GM10266 (cell line): ENCODE measurements around the gene PAIP2B.

Experiments
- DNase-seq: peaks from one replicate; pipeline ENCODE4 v3.0.0; 2012; ENCODE audit errors: extremely low spot score
- CTCF ChIP-seq: IDR thresholded peaks from 2 replicates; pipeline ENCODE4 v1.5.1; 2012; ENCODE audit warnings: mild to moderate bottlenecking, low read depth; ENCODE audit not compliant: control insufficient read depth, insufficient read depth; ENCODE audit errors: missing control alignments

Gene PAIP2B

DNA sequence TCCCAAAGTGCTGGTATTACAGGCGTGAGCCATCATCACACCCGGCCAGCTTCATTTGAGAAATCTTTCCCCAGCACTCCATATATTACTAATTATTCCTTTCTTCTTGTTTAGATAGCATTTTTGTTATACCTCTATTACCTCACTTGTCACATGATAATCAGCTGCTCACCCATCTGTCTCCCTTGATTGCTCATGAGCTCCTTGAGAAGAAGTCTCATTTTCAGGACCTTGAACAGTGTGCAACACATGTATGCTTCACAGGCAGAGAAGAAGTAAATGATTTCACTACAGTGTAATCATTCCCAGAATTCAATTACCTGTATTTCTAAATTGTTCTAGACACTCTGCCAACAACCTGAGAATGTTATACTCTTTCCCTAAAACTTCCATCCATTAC, 6.2 kb downstream of the PAIP2B start:
- no peak for TF ChIP-seq CTCF

DNA sequence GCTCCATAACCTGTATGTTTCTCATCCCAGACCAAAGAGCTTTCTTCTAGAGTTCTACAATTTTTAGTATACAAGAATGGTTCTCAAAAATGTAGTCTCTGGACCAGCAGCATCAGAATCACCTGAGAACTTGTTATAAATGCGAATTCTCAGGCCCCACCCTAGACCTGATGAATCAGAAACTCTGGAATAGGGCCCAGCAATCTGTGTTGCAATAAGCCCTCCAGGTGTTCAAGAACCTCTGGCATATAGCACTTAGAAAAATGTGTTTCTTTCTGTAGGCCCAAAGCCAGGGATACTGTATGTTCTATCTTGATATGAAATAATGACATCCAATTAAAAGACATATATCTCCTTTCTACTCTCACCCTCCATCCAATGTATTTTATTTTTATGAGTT, 10.4 kb downstream of the PAIP2B start:
- no peak for DNase-seq
- TF ChIP-seq CTCF, result no peak

More for the DNA sequence above, 6.2 kb downstream of the PAIP2B start:
- DNase-seq, result no peak

GRCh38 chr2:71215447-71215846, 11.5 kb downstream of the PAIP2B start:
- DNase-seq, result no peak
- no peak for TF ChIP-seq CTCF

GRCh38 chr2:71212336-71212735, 14.6 kb downstream of the PAIP2B start:
- no peak for DNase-seq
- TF ChIP-seq CTCF, result no peak

- DNase-seq, result no peak
- TF ChIP-seq CTCF, result no peak
Measured at GRCh38 chr2:71210292-71210691, 16.6 kb downstream of the PAIP2B start.

GRCh38 chr2:71208756-71209155, 18.1 kb downstream of the PAIP2B start:
- TF ChIP-seq CTCF, result no peak

DNA sequence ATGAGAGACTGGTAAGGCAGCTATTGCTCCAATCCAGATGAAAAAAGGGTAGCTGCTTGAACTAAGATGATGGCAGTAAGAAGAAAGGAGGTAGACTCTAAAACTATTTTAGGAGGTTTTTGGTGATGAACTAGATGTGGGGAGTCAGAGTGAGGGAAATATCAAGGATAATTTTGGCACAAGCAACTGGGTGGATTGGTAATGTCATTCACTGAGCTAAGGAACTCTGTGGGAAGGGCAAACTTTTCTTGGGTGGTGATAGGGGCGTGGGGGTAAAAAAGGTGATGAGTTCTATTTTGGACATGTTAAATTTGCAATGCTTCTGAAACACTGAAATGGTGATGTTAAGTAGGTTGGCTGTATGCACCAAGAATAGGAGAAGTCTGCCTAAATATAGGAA, 19.3 kb downstream of the PAIP2B start:
- no peak for DNase-seq
- no peak for TF ChIP-seq CTCF

More at GRCh38 chr2:71208756-71209155, 18.1 kb downstream of the PAIP2B start:
- DNase-seq, result no peak
